IMR-90 (cell line): Measurements from ENCODE around the gene RNF144A. TPM values are rescaled to one million over a fixed set of nuclear protein-coding genes. Genes with fewer than 3 reads are reported as not detected.

Source experiments
- ATAC-seq: fragments of 200-7000 bp; cut with Tn5 transposase; 2 replicates; pipeline ENCODE4 v1.9.1; 2020; ENCODE audit warnings: low read depth, mild to moderate bottlenecking, moderate library complexity
- BruUV-seq: library from RNA; stranded (reverse); fragments of 400-500 nt; replicated peaks from 2 replicates; lab custom pipeline; 2021; lab: Mats Ljungman, UMichigan
- CTCF ChIA-PET: fragments of 300-600 bp; formaldehyde crosslinking; extraction: SDS; loops from one replicate; lab custom pipeline; 2021; ENCODE audit warnings: antibody characterized with exemption; lab: Yijun Ruan, JAX
- POLR2A ChIA-PET: fragments of 300-600 bp; sonication (Branson Sonifier 250); formaldehyde crosslinking; loops from one replicate; lab custom pipeline; 2022; ENCODE audit warnings: antibody characterized with exemption; ENCODE audit not compliant: unreplicated experiment; lab: Charles Lee
- DNase-seq: peaks from one replicate; pipeline ENCODE4 v3.0.0; 2013
- H2AFZ ChIP-seq: replicated peaks from 2 replicates; pipeline ENCODE3; 2013; ENCODE audit warnings: low read length, mild to moderate bottlenecking; ENCODE audit not compliant: poor library complexity
- H2AK5ac ChIP-seq: 2 replicates; pipeline ENCODE4 v1.6.1; 2013; ENCODE audit warnings: low read depth, low read length, inconsistent platforms
- H2AK9ac ChIP-seq: replicated peaks from 2 replicates; pipeline ENCODE3; 2013; ENCODE audit warnings: mild to moderate bottlenecking, low read depth, low read length, moderate library complexity; ENCODE audit not compliant: poor library complexity
- H2BK120ac ChIP-seq: 2 replicates; pipeline ENCODE4 v1.6.1; 2013; ENCODE audit warnings: low read depth, low read length, inconsistent platforms
- H2BK15ac ChIP-seq: 3 replicates; pipeline ENCODE4 v1.6.1; 2013; ENCODE audit warnings: low read depth, low read length, inconsistent platforms
- H2BK20ac ChIP-seq: 2 replicates; pipeline ENCODE4 v1.6.1; 2013; ENCODE audit warnings: low read depth, mild to moderate bottlenecking, inconsistent platforms, low read length, moderate library complexity
- H2BK5ac ChIP-seq: 2 replicates; pipeline ENCODE4 v1.6.1; 2013; ENCODE audit warnings: mild to moderate bottlenecking, low read depth, low read length, inconsistent platforms; ENCODE audit not compliant: poor library complexity, severe bottlenecking
- H3K14ac ChIP-seq: replicated peaks from 2 replicates; pipeline ENCODE4 v1.6.1; 2013; ENCODE audit warnings: low read depth, low read length, inconsistent platforms
- H3K18ac ChIP-seq: 2 replicates; pipeline ENCODE4 v1.6.1; 2013; ENCODE audit warnings: low read depth, low read length, control low read depth
- H3K23ac ChIP-seq: 2 replicates; pipeline ENCODE4 v1.6.1; 2013; ENCODE audit warnings: low read depth, low read length, inconsistent platforms
- H3K27ac ChIP-seq: 2 replicates; pipeline ENCODE4 v1.5.1; 2013; ENCODE audit warnings: mild to moderate bottlenecking, control low read depth, low read length; ENCODE audit not compliant: insufficient read depth
- H3K27me3 ChIP-seq: 2 replicates; pipeline ENCODE4 v1.6.1; 2013; ENCODE audit warnings: low read length; ENCODE audit not compliant: control insufficient read depth, insufficient read depth
- H3K36me3 ChIP-seq: 2 replicates; pipeline ENCODE4 v1.6.1; 2013; ENCODE audit warnings: low read length, mixed read lengths; ENCODE audit not compliant: control insufficient read depth, insufficient read depth
- H3K4ac ChIP-seq: 2 replicates; pipeline ENCODE4 v1.6.1; 2013; ENCODE audit warnings: low read depth, low read length, inconsistent platforms
- H3K4me1 ChIP-seq: 2 replicates; pipeline ENCODE4 v1.6.1; 2013; ENCODE audit warnings: low read length, mixed read lengths; ENCODE audit not compliant: control insufficient read depth, insufficient read depth
- H3K4me2 ChIP-seq: 2 replicates; pipeline ENCODE4 v1.6.1; 2013; ENCODE audit warnings: low read depth, mild to moderate bottlenecking, control low read depth, low read length, moderate library complexity
- H3K4me3 ChIP-seq: 2 replicates; pipeline ENCODE4 v1.5.1; 2013; ENCODE audit warnings: low read depth, mild to moderate bottlenecking, control low read depth, low read length, moderate library complexity; ENCODE audit not compliant: insufficient read depth
- H3K56ac ChIP-seq: 2 replicates; pipeline ENCODE4 v1.6.1; 2013; ENCODE audit warnings: low read length, inconsistent platforms; ENCODE audit not compliant: insufficient read depth; ENCODE audit errors: extremely low read depth
- H3K79me1 ChIP-seq, 2 experiments: 2 replicates each; pipeline ENCODE4 v1.6.1; 2013; ENCODE audit warnings: low read length in 2 of 2, inconsistent platforms in 1 of 2, low read depth in 1 of 2
- H3K9ac ChIP-seq: 2 replicates; pipeline ENCODE4 v1.6.1; 2013; ENCODE audit warnings: low read depth, low read length, control low read depth
- H3K9me1 ChIP-seq: 2 replicates; pipeline ENCODE4 v1.6.1; 2013; ENCODE audit warnings: low read length, inconsistent platforms; ENCODE audit not compliant: insufficient read depth
- H3K9me3 ChIP-seq: 2 replicates; pipeline ENCODE4 v1.6.1; 2013; ENCODE audit warnings: low read length; ENCODE audit not compliant: control insufficient read depth, insufficient read depth
- H4K20me1 ChIP-seq: 2 replicates; pipeline ENCODE4 v1.6.1; 2013; ENCODE audit warnings: low read length, inconsistent platforms; ENCODE audit not compliant: insufficient read depth
- H4K5ac ChIP-seq: 2 replicates; pipeline ENCODE4 v1.6.1; 2013; ENCODE audit warnings: mild to moderate bottlenecking, low read depth, low read length, control low read depth
- H4K8ac ChIP-seq, 2 experiments: 2 replicates each; pipeline ENCODE4 v1.6.1; 2013; ENCODE audit warnings: low read depth in 2 of 2, low read length in 2 of 2, control low read depth in 1 of 2, inconsistent platforms in 1 of 2
- H4K91ac ChIP-seq: 2 replicates; pipeline ENCODE4 v1.6.1; 2013; ENCODE audit warnings: low read depth, low read length, inconsistent platforms; ENCODE audit not compliant: insufficient read depth
- BHLHE40 ChIP-seq: fragments of 150-350 bp; IDR thresholded peaks from 2 replicates; pipeline ENCODE4 v1.6.1; 2016; ENCODE audit warnings: mild to moderate bottlenecking, low read depth, low read length
- CEBPB ChIP-seq: IDR thresholded peaks from 2 replicates; pipeline ENCODE4 v1.6.1; 2012; ENCODE audit warnings: low read depth, low read length, improper control_type of control experiment
- MAFK ChIP-seq: IDR thresholded peaks from 2 replicates; pipeline ENCODE4 v1.6.1; 2012; ENCODE audit warnings: low read depth, low read length, improper control_type of control experiment
- MAZ ChIP-seq: IDR thresholded peaks from 2 replicates; pipeline ENCODE4 v1.6.1; 2012; ENCODE audit warnings: low read depth, mild to moderate bottlenecking, low read length, improper control_type of control experiment, moderate library complexity, borderline replicate concordance
- RCOR1 ChIP-seq: IDR thresholded peaks from 2 replicates; pipeline ENCODE4 v1.6.1; 2012; ENCODE audit warnings: mild to moderate bottlenecking, low read length, improper control_type of control experiment; ENCODE audit not compliant: insufficient replicate concordance
- SMC3 ChIP-seq: fragments of 150-350 bp; IDR thresholded peaks from 2 replicates; pipeline ENCODE4 v1.6.1; 2016; ENCODE audit warnings: low read depth, mild to moderate bottlenecking, antibody characterized with exemption, low read length, moderate library complexity
- WGBS, 2 experiments: methylation state at CpG; one replicate each; pipeline versions ENCODE4 v1.1.5 to v1.1.7; 2013; ENCODE audit warnings: missing lambda C conversion rate in 2 of 2; ENCODE audit not compliant: insufficient read length in 1 of 2; ENCODE audit errors: extremely low coverage in 2 of 2; 5-methylcytosine and 5-hydroxymethylcytosine counted together
- dilution Hi-C: fragments of 300-500 bp; cut with HindIII; formaldehyde crosslinking; loops from one replicate; pipeline ENCODE4 v1.14.3; 2018; ENCODE audit warnings: low sequenced_read_pairs; ENCODE audit not compliant: unreplicated experiment
- in situ Hi-C: fragments of 300-500 bp; cut with MboI; formaldehyde crosslinking; loops from 3 replicates; pipeline ENCODE4 v1.14.3; 2019; ENCODE audit warnings: low sequenced_read_pairs, inconsistent platforms, mixed read lengths
- intact Hi-C: fragments of 100-400 bp; cut with micrococcal nuclease; formaldehyde crosslinking; loops from 2 replicates; pipeline ENCODE4 v1.10.0; 2022
- polyA plus RNA-seq, 3 experiments: library from polyadenylated mRNA; depleted of rRNA; stranded (reverse); fragments of >200 nt; gene quantifications; 2 replicates each; pipeline ENCODE4 v1.2.3, GENCODE V29; 2012; ENCODE audit warnings: low replicate concordance in 1 of 3
- total RNA-seq: library from RNA; depleted of rRNA; stranded (reverse); fragments of >200 nt; gene quantifications from 2 replicates; pipeline ENCODE4 v1.2.3, GENCODE V29; 2012
- TF ChIP-seq, protein P1 (sequence below): conservative IDR thresholded peaks from 2 replicates; pipeline ENCODE4 v1.5.1; 2012; ENCODE audit warnings: mild to moderate bottlenecking, low read depth, low read length, improper control_type of control experiment

RNF144A gene
- total and polyA plus RNA-seq, 2 of the 4 experiments (the other 2 are of a cell fraction), result 0.18 to 0.26 TPM

DNA sequence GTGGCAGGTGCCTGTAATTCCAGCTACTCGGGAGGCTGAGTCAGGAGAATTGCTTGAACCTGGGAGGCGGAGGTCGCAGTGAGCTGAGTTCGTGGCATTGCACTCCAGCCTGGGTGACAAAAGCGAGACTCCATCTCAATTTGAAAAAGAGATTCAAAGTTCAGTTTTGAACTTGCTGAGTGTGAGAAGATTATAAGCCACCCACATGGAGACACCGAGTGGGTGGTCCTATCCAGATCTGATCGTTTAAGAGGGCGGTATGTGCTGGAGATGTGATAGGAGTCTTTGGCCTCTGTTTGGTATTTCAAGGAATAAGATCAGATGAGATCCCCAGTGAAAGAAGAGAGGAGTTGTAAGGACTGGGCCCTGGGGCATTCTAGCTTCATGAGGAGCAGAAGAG lies 25.6 kb downstream of the RNF144A start:
- H3K56ac ChIP-seq, result no peak overlapping the region
- BruUV-seq, result no TSS peak
- no peaks in the 10 kb centered on the region for H3K4me1 ChIP-seq
- H3K18ac ChIP-seq, result no peak overlapping the region
- H3K79me1 ChIP-seq, result no peaks in the 10 kb centered on the region
- H4K91ac ChIP-seq, result no peak overlapping the region
- intact Hi-C loops (no loop called here), in situ Hi-C loops (no loop called here), dilution Hi-C loops (no loop called here)
- H3K9me3 ChIP-seq, result no peaks in the 10 kb centered on the region
- H3K4me3 ChIP-seq, result no peak overlapping the region
- H3K9me1 ChIP-seq, result no peaks in the 10 kb centered on the region; the same call in 1 of the 2 replicates
- no peak overlapping the region for H2BK20ac ChIP-seq
- no peak overlapping the region for H3K4me2 ChIP-seq
- H2BK120ac ChIP-seq, result no peak overlapping the region
- H2BK5ac ChIP-seq, result no peak overlapping the region
- WGBS, 2 experiments, result 91% methylated on average over 5 of the region's 8 CpGs; no CpG with 5 or more reads in 1 of the 2 experiments
- H2BK15ac ChIP-seq, result no peak overlapping the region
- H3K4ac ChIP-seq, result no peak overlapping the region
- H2AFZ ChIP-seq, result no peak overlapping the region
- TF ChIP-seq MAFK, result no peak
- TF ChIP-seq CEBPB, result no peak
- TF ChIP-seq RCOR1, result no peak
- no peak for TF ChIP-seq SMC3
- no peak for TF ChIP-seq BHLHE40
- TF ChIP-seq, protein P1, sequence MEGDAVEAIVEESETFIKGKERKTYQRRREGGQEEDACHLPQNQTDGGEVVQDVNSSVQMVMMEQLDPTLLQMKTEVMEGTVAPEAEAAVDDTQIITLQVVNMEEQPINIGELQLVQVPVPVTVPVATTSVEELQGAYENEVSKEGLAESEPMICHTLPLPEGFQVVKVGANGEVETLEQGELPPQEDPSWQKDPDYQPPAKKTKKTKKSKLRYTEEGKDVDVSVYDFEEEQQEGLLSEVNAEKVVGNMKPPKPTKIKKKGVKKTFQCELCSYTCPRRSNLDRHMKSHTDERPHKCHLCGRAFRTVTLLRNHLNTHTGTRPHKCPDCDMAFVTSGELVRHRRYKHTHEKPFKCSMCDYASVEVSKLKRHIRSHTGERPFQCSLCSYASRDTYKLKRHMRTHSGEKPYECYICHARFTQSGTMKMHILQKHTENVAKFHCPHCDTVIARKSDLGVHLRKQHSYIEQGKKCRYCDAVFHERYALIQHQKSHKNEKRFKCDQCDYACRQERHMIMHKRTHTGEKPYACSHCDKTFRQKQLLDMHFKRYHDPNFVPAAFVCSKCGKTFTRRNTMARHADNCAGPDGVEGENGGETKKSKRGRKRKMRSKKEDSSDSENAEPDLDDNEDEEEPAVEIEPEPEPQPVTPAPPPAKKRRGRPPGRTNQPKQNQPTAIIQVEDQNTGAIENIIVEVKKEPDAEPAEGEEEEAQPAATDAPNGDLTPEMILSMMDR, result no peak
- TF ChIP-seq MAZ, result no peak
- no peak overlapping the region for H4K5ac ChIP-seq
- H3K27ac ChIP-seq, result no peak overlapping the region
- no peak overlapping the region for H4K8ac ChIP-seq
- H3K9ac ChIP-seq, result no peak overlapping the region
- H3K23ac ChIP-seq, result no peak overlapping the region
- no peak for DNase-seq
- H3K36me3 ChIP-seq, result no peaks in the 10 kb centered on the region
- H2AK9ac ChIP-seq, result no peak overlapping the region
- H3K27me3 ChIP-seq, result peaks cover 7% of the 10 kb centered on the region
- no peak overlapping the region for H2AK5ac ChIP-seq
- ChIA-PET POLR2A (interaction anchor here (0.6 kb wide), 1 partner anchor 22 kb away, joined by 3 read pairs; no protein-coding TSS in a partner anchor), CTCF (no interaction called here)
- no peak overlapping the region for H3K14ac ChIP-seq
- ATAC-seq, result no peak
- H4K20me1 ChIP-seq, result no peaks in the 10 kb centered on the region
